Panc1 (cell line): Measurements from ENCODE around the gene CALM1.

Experiments used
- CTCF ChIP-seq: fragments of 450-650 bp; IDR thresholded peaks from 2 replicates; pipeline ENCODE4 v1.5.1; 2017; ENCODE audit warnings: mild to moderate bottlenecking
- POLR2AphosphoS5 ChIP-seq: IDR thresholded peaks from 2 replicates; pipeline ENCODE4 v1.6.1; 2012; ENCODE audit warnings: mild to moderate bottlenecking, low read depth, low read length, moderate library complexity
- REST ChIP-seq, 2 experiments: IDR thresholded peaks; 2 replicates each; pipeline ENCODE4 v1.6.1; 2011 to 2012; ENCODE audit warnings: low read depth in 2 of 2, control low read depth in 1 of 2, low read length in 1 of 2, mild to moderate bottlenecking in 1 of 2, moderate library complexity in 1 of 2; ENCODE audit not compliant: insufficient read depth in 1 of 2
- SIN3A ChIP-seq: IDR thresholded peaks from 2 replicates; pipeline ENCODE4 v1.6.1; 2012; ENCODE audit warnings: low read depth, mild to moderate bottlenecking, low read length, moderate library complexity, borderline replicate concordance; ENCODE audit not compliant: insufficient read depth

GRCh38 chr14:90446405-90446804 lies 49.6 kb downstream of the CALM1 start:
- TF ChIP-seq CTCF (no peak), POLR2AphosphoS5 (no peak), REST (IDR thresholded peaks at IDR 0.05; ENCODE audit: insufficient read depth in 1 of 2, low read depth in 2 of 2, low read length in 1 of 2) (no peak), SIN3A (no peak)
